Kidney (tissue), 14 donors: ENCODE data around the gene IFT74. TPM values are rescaled to one million over a fixed set of nuclear protein-coding genes. Genes with fewer than 3 reads are reported as not detected.

ENCODE experiments used
- DNase-seq, 5 donors: peaks; one replicate each; pipeline ENCODE4 v3.0.0-alpha.2; 2013 to 2020
- FAIRE-seq: peaks from 2 replicates; lab custom pipeline; 2012; peaks lifted over from hg19 to GRCh38; lab: Jason Lieb, UNC
- H3K27ac ChIP-seq, 2 donors: one replicate each; pipeline ENCODE4 v1.7.0; 2013; ENCODE audit warnings: low read depth in 2 of 2, low read length in 2 of 2, inconsistent platforms in 1 of 2
- H3K27me3 ChIP-seq: one replicate; pipeline ENCODE4 v1.7.1; 2013; ENCODE audit warnings: low read length, inconsistent platforms; ENCODE audit not compliant: control insufficient read depth, insufficient read depth
- H3K36me3 ChIP-seq, 3 donors: one replicate each; pipeline versions ENCODE4 v1.7.0 to v1.7.1; 2013; ENCODE audit warnings: low read length in 3 of 3, control low read depth in 1 of 3, inconsistent platforms in 1 of 3; ENCODE audit not compliant: insufficient read depth in 3 of 3, control insufficient read depth in 2 of 3
- H3K4me1 ChIP-seq, 3 donors: one replicate each; pipeline versions ENCODE4 v1.7.0 to v1.7.1; 2013; ENCODE audit warnings: low read length in 3 of 3, inconsistent platforms in 1 of 3, low read depth in 1 of 3; ENCODE audit not compliant: control insufficient read depth in 2 of 3, insufficient read depth in 2 of 3
- H3K4me3 ChIP-seq, 3 donors: one replicate each; pipeline versions ENCODE4 v1.7.0 to v1.8.1; 2013; ENCODE audit warnings: low read length in 3 of 3, control low read depth in 1 of 3, inconsistent platforms in 1 of 3
- H3K9ac ChIP-seq, 3 donors: one replicate each; pipeline versions ENCODE4 v1.7.0 to v1.7.1; 2013; ENCODE audit warnings: low read length in 3 of 3, control low read depth in 1 of 3, inconsistent platforms in 1 of 3
- H3K9me3 ChIP-seq, 3 donors: one replicate each; pipeline versions ENCODE4 v1.7.0 to v1.7.1; 2013; ENCODE audit warnings: low read length in 3 of 3, control low read depth in 1 of 3, inconsistent platforms in 1 of 3; ENCODE audit not compliant: control insufficient read depth in 2 of 3, insufficient read depth in 1 of 3
- intact Hi-C: fragments of 100-400 bp; cut with DNase I; formaldehyde crosslinking; loops from one replicate; pipeline ENCODE4 v1.11.1; 2022
- polyA plus RNA-seq: library from polyadenylated mRNA; stranded (reverse); fragments of 350-450 nt; fragmentation: Illumina TruSeq; extraction: RNeasy Lipid Tissue Mini Kit (QIAGEN cat#74804); gene quantifications from one replicate; pipeline ENCODE4 v1.2.3, GENCODE V29; 2014; ENCODE audit warnings: low read depth, low replicate concordance; ENCODE audit not compliant: insufficient read depth
- total RNA-seq: library from RNA; stranded (reverse); fragmentation: NEBNext Ultra II Directional; extraction: Animal tissue kit (Norgen Biotek cat#: 25700); gene quantifications from one replicate; pipeline ENCODE4 v1.2.1, GENCODE V29; 2021
- TF ChIP-seq, protein P1 (sequence below): IDR thresholded peaks from 3 replicates; pipeline ENCODE4 v1.5.1; 2012; ENCODE audit warnings: mild to moderate bottlenecking, moderate library complexity, borderline replicate concordance; ENCODE audit not compliant: insufficient read depth; ENCODE audit errors: extremely low read depth
- donor health status: control.
- donor health status: control.
- donor health status: control.
- donor health status: control.
- donor health status: control.
- donor health status: DM: yes; HTN: yes; CAD: no.
- donor health status: Normal renal cell carcinoma (clear cell type).

The IFT74 gene
- total and polyA plus RNA-seq, 2 donors from 2014 or later = 14.1 to 23.5 TPM

DNA sequence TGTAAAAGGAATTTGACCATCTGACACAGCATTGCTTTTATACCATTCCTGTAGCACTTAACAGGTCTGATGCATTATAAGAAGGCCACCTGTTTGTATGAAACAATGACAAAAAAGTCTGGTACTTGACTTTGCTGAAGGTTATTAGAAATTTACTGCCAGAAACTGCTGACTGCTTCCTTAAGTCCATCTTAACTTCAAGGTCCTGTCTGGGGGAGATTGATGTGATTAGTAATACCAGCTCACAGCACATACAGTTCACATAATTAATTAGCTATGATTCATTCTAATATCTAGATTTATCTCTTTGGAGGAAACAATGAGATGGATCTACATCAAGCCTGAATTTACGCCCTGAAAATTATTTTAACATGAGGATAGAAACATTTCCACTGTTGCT, 103.2 kb downstream of the IFT74 start:
- peaks cover 0 to 2% (median 0%) of the 10 kb centered on the region in 3 donors for H3K36me3 ChIP-seq
- DNase-seq (no peak), FAIRE-seq (no peak)
- no peaks in the 10 kb centered on the region for H3K9me3 ChIP-seq
- H3K27me3 ChIP-seq = no peaks in the 10 kb centered on the region
- H3K4me3 ChIP-seq = no peak overlapping the region
- H3K4me1 ChIP-seq = no peaks in the 10 kb centered on the region
- intact Hi-C loops = no loop called here
- H3K27ac ChIP-seq = no peak overlapping the region
- H3K9ac ChIP-seq = no peak overlapping the region
- TF ChIP-seq, protein P1, sequence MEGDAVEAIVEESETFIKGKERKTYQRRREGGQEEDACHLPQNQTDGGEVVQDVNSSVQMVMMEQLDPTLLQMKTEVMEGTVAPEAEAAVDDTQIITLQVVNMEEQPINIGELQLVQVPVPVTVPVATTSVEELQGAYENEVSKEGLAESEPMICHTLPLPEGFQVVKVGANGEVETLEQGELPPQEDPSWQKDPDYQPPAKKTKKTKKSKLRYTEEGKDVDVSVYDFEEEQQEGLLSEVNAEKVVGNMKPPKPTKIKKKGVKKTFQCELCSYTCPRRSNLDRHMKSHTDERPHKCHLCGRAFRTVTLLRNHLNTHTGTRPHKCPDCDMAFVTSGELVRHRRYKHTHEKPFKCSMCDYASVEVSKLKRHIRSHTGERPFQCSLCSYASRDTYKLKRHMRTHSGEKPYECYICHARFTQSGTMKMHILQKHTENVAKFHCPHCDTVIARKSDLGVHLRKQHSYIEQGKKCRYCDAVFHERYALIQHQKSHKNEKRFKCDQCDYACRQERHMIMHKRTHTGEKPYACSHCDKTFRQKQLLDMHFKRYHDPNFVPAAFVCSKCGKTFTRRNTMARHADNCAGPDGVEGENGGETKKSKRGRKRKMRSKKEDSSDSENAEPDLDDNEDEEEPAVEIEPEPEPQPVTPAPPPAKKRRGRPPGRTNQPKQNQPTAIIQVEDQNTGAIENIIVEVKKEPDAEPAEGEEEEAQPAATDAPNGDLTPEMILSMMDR = no peak

DNA sequence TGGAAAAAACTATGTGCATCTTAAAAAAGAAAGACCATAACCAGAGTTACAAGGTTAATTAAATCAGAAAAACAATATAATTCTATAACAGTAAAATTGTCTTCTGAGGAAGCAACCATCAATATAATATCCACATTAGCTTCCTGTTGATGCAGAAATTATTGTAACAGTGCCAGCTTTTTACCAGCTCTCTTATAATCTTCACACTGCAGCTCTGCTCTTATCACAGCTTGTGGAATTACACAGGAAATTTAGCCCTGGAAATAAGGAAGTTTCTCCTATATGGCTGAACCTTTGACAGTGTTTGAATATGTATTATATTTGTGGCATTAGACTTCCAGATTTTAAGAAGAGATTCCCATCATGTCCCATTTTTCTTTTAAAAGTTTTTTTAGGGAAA, 103.7 kb downstream of the IFT74 start:
- TF ChIP-seq, protein P1 = no peak
- Histone ChIP-seq H3K27ac (no peak overlapping the region), H3K9ac (no peak overlapping the region), H3K36me3 (peaks cover 0 to 2% (median 0%) of the 10 kb centered on the region in 3 donors), H3K4me3 (no peak overlapping the region), H3K4me1 (no peaks in the 10 kb centered on the region), H3K27me3 (no peaks in the 10 kb centered on the region), H3K9me3 (no peaks in the 10 kb centered on the region)
- FAIRE-seq = no peak
- intact Hi-C loops = no loop called here
- DNase-seq = peak in 1 of 5 donors; percentile 45

DNA sequence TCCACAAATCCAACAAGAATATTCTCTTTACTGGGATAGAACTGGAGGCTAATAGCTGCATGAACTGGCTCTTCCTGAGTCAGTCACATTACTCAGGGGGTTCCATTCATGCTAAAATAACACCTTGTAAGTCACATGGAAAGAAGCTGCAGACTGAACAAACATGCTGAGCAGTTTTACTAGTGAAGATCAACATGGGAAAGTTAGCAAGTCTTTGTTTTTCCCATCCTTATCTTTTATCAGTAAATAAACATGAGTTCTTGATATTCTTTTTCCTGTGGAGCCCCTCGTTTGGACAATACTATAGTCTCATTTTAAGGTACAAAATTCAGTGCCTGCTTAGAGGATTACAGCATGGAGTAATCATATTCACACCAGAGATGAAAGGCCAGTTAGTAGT, 109.1 kb downstream of the IFT74 start:
- no peaks in the 10 kb centered on the region for H3K27me3 ChIP-seq
- no peak overlapping the region for H3K9ac ChIP-seq
- no peaks in the 10 kb centered on the region for H3K9me3 ChIP-seq
- intact Hi-C loops = no loop called here
- no peak overlapping the region for H3K27ac ChIP-seq
- TF ChIP-seq, protein P1 = no peak
- no peak for DNase-seq
- no peak for FAIRE-seq
- H3K4me1 ChIP-seq = no peaks in the 10 kb centered on the region
- no peak overlapping the region for H3K4me3 ChIP-seq
- H3K36me3 ChIP-seq = peaks cover 0 to 2% (median 0%) of the 10 kb centered on the region in 3 donors
